ENCODE results near the gene OSTF1. TPM values are rescaled to one million over a fixed set of nuclear protein-coding genes. Genes with fewer than 3 reads are reported as not detected.

The OSTF1 gene
- total and polyA plus RNA-seq, 7 donors = 11.0 to 105 (median 20.7) TPM

DNA sequence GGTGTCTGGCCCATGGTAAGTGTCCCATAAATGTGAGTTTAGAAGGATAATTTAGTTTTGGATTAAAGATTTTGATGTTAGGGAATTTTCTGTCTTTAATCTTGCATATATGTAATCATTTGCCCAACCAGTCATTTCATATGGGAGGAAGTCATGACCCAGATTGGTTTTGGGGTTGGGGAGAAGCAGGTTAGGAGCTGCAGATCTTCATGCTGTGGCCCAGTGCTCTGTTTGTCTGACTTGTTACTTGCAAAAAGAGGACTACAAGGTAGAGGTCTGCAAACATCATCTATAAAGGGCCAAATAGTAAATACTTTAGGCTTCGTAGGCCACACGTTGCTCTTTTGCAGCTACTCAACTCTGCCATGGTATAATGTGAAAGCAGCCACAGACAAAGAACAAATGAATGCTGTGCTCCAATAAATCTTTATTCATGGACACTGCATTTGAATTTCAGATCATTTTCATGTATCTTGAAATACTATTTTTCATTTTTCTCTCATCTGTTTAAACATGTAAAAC, 16.8 kb downstream of the OSTF1 start:
- Histone ChIP-seq H3K36me3 (no peaks in the 10 kb centered on the region), H3K27me3 (no peaks in the 10 kb centered on the region), H3K4me1 (peaks cover 0 to 12% (median 0%) of the 10 kb centered on the region in 4 donors), H3K4me3 (no peak overlapping the region), H3K27ac (peak overlapping the region in 1 of 4 donors; percentile 1), H3K9me3 (no peaks in the 10 kb centered on the region)
- intact Hi-C loops (cut with DNase I) = no loop called here
- DNase-seq = no peak
- no peak for TF ChIP-seq POLR2A (IDR thresholded peaks at IDR 0.05)
- WGBS, 2 donors = 83 to 92% methylated on average over 2 of the region's 2 CpGs

DNA sequence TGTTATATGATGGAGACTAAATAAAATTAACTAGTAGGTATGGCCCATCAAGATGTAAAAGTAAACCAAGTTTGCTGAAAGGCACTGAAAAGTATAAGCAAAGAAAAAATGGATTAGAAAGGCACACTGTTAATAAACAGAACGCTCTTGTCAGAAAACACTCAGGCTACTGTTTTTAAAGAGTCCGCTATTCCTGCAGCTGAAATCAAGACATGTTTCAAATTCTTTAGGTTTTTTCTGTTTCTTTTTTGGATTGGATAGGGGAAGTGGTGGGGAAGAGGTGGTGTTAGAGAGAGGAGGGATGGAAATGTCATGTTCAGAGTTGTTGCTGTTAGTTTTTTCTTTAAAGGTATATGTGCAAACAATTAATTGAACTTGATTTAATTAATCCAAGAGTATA, 17.5 kb downstream of the OSTF1 start:
- H3K27ac ChIP-seq = peak overlapping the region in 2 of 4 donors; percentile 33 to 34
- no peaks in the 10 kb centered on the region for H3K9me3 ChIP-seq
- H3K4me3 ChIP-seq = no peak overlapping the region
- TF ChIP-seq POLR2AphosphoS5 (IDR thresholded peaks at IDR 0.05) = no peak
- TF ChIP-seq POLR2A (IDR thresholded peaks at IDR 0.05) = no peak
- no peak for TF ChIP-seq EP300 (IDR thresholded peaks at IDR 0.05)
- TF ChIP-seq, protein P1, sequence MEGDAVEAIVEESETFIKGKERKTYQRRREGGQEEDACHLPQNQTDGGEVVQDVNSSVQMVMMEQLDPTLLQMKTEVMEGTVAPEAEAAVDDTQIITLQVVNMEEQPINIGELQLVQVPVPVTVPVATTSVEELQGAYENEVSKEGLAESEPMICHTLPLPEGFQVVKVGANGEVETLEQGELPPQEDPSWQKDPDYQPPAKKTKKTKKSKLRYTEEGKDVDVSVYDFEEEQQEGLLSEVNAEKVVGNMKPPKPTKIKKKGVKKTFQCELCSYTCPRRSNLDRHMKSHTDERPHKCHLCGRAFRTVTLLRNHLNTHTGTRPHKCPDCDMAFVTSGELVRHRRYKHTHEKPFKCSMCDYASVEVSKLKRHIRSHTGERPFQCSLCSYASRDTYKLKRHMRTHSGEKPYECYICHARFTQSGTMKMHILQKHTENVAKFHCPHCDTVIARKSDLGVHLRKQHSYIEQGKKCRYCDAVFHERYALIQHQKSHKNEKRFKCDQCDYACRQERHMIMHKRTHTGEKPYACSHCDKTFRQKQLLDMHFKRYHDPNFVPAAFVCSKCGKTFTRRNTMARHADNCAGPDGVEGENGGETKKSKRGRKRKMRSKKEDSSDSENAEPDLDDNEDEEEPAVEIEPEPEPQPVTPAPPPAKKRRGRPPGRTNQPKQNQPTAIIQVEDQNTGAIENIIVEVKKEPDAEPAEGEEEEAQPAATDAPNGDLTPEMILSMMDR (IDR thresholded peaks at IDR 0.05) = no peak
- no peaks in the 10 kb centered on the region for H3K27me3 ChIP-seq
- no peak for DNase-seq
- peaks cover 0 to 9% (median 0%) of the 10 kb centered on the region in 4 donors for H3K4me1 ChIP-seq
- 72 to 84% methylated on average over 2 of the region's 2 CpGs for WGBS, 2 donors
- intact Hi-C loops (cut with DNase I) = no loop called here
- no peaks in the 10 kb centered on the region for H3K36me3 ChIP-seq

DNA sequence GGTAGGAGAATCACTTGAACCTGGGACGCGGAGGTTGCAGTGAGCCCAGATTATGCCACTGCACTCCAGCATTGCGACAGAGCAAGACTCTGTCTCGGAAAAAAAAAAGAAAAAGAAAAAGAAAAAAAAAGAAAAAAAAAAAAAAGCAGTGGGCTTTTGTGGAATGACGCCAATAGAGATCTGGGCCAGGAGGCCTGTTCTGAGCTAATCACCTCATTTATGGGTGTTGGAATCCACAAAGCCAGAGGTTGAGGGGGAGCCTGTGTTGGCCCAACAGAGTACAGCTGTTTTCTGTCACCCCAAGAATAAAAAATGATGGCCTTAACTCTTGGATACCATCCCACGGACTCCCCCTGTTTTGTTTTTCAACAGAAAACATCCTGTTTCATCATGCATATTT, 18.5 kb downstream of the OSTF1 start:
- DNase-seq = peak; percentile 85
- Histone ChIP-seq H3K4me3 (no peak overlapping the region), H3K4me1 (peaks cover 0 to 5% (median 0%) of the 10 kb centered on the region in 4 donors), H3K36me3 (no peaks in the 10 kb centered on the region), H3K27me3 (no peaks in the 10 kb centered on the region), H3K9me3 (no peaks in the 10 kb centered on the region), H3K27ac (peak overlapping the region in 3 of 4 donors; percentile 33 to 50 (median 35))
- intact Hi-C loops (cut with DNase I) = no loop called here
- TF ChIP-seq, protein P1 (IDR thresholded peaks at IDR 0.05) = no peak
- TF ChIP-seq EP300 (IDR thresholded peaks at IDR 0.05) (no peak), POLR2AphosphoS5 (IDR thresholded peaks at IDR 0.05) (peak in 3 of 4 donors; percentile 11 to 63 (median 31)), POLR2A (IDR thresholded peaks at IDR 0.05) (no peak)
- WGBS, 2 donors = 79 to 89% methylated on average over 6 of the region's 6 CpGs

DNA sequence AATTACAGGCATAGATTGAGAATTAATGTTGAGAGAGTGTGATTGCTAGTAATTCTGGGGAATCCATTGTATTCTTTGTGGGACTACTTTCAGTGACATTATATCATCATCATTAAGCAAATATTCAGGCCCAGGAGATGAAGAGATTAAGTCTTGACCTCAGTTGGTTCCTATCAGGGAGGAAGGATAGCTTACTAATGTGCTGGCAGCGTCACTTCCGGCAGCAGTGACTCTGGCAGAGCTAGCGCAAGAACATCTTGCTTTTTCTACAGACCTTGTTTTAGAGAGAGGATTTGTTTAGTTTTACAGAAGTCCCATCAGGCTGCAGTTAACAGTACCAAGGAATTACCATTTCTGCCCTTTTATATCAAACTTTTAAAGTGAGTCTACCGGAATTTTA, 20.3 kb downstream of the OSTF1 start:
- Histone ChIP-seq H3K27ac (peak overlapping the region in 2 of 4 donors; percentile 24 to 25), H3K4me1 (peaks cover 0 to 5% (median 0%) of the 10 kb centered on the region in 4 donors), H3K4me3 (no peak overlapping the region), H3K27me3 (no peaks in the 10 kb centered on the region), H3K36me3 (no peaks in the 10 kb centered on the region), H3K9me3 (no peaks in the 10 kb centered on the region)
- TF ChIP-seq POLR2AphosphoS5 (IDR thresholded peaks at IDR 0.05) (peak in 1 of 4 donors; percentile 22), POLR2A (IDR thresholded peaks at IDR 0.05) (no peak)
- WGBS, 2 donors = 65 to 81% methylated on average over 4 of the region's 4 CpGs
- DNase-seq = peak; percentile 75
- intact Hi-C loops (cut with DNase I) = no loop called here

DNA sequence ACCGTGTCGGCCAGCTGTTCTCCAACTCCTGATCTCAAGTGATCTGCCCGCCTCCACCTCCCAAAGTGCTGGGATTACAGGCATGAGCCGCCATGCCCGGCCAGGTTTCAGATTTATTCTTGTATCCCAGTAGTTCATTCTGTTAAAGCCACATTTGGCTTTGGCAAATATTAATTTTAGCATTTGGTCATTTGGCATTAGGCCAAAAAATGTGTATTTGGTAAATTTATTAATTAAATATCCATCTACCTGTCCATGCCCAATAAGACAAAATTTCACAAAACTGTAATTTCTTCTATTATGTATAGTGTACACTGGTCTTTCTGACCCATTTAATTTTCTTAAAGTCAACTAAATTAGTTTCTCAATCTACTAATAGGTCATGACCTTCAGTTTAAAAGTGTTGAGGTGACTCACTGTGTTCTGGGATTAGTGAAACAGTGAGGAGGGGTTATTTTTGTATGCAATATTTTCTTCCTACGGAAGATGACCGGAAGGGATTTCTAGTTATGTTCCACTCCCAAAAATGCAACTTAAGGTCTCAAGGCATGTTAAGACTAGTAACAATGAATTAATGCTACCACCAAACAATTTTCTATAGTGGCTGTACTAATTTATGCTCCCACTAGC, 21.0 kb downstream of the OSTF1 start:
- H3K4me1 ChIP-seq = peaks cover 0 to 5% (median 0%) of the 10 kb centered on the region in 4 donors
- no peaks in the 10 kb centered on the region for H3K9me3 ChIP-seq
- no peaks in the 10 kb centered on the region for H3K27me3 ChIP-seq
- no peak overlapping the region for H3K4me3 ChIP-seq
- peak overlapping the region in 2 of 4 donors; percentile 24 to 25 for H3K27ac ChIP-seq
- H3K36me3 ChIP-seq = no peaks in the 10 kb centered on the region
- no peak for DNase-seq
- 92 to 94% methylated on average over 7 of the region's 7 CpGs for WGBS, 2 donors
- intact Hi-C loops (cut with DNase I) = no loop called here
- no peak for TF ChIP-seq POLR2A (IDR thresholded peaks at IDR 0.05)
- TF ChIP-seq, protein P1 (IDR thresholded peaks at IDR 0.05) = no peak
- no peak for TF ChIP-seq EP300 (IDR thresholded peaks at IDR 0.05)
- TF ChIP-seq POLR2AphosphoS5 (IDR thresholded peaks at IDR 0.05) = no peak

Data from sigmoid colon (tissue), 7 donors.